BLaER1 (cell line): ENCODE measurements around the gene QPRT.
"Not testable (repeated sequence)": the region's sequence is repeated elsewhere in the genome, so short reads cannot be mapped to it uniquely, and the experiment has no call there.

Experiments
- H3K27ac ChIP-seq: shearing (Covaris generic); formaldehyde crosslinking; 2 replicates; pipeline ENCODE4 v1.8.1; 2022
- H3K27me3 ChIP-seq: shearing (Covaris generic); formaldehyde crosslinking; 2 replicates; pipeline ENCODE4 v1.8.1; 2022
- H3K36me3 ChIP-seq: shearing (Covaris generic); formaldehyde crosslinking; 2 replicates; pipeline ENCODE4 v1.8.1; 2022
- H3K4me1 ChIP-seq: shearing (Covaris generic); formaldehyde crosslinking; 2 replicates; pipeline ENCODE4 v1.8.1; 2022
- H3K4me2 ChIP-seq: shearing (Covaris generic); formaldehyde crosslinking; 2 replicates; pipeline ENCODE4 v1.8.1; 2022
- H3K4me3 ChIP-seq: shearing (Covaris generic); formaldehyde crosslinking; 2 replicates; pipeline ENCODE4 v1.8.1; 2022
- H3K9ac ChIP-seq: shearing (Covaris generic); formaldehyde crosslinking; 2 replicates; pipeline ENCODE4 v1.8.1; 2022
- H3K9me3 ChIP-seq: shearing (Covaris generic); formaldehyde crosslinking; 2 replicates; pipeline ENCODE4 v1.8.1; 2022
- H4K20me1 ChIP-seq: shearing (Covaris generic); formaldehyde crosslinking; 2 replicates; pipeline ENCODE4 v1.8.1; 2022
- Cebpa-rat ChIP-seq: shearing (Covaris generic); IDR thresholded peaks from 2 replicates; pipeline ENCODE4 v1.8.1; 2022

Gene QPRT

DNA sequence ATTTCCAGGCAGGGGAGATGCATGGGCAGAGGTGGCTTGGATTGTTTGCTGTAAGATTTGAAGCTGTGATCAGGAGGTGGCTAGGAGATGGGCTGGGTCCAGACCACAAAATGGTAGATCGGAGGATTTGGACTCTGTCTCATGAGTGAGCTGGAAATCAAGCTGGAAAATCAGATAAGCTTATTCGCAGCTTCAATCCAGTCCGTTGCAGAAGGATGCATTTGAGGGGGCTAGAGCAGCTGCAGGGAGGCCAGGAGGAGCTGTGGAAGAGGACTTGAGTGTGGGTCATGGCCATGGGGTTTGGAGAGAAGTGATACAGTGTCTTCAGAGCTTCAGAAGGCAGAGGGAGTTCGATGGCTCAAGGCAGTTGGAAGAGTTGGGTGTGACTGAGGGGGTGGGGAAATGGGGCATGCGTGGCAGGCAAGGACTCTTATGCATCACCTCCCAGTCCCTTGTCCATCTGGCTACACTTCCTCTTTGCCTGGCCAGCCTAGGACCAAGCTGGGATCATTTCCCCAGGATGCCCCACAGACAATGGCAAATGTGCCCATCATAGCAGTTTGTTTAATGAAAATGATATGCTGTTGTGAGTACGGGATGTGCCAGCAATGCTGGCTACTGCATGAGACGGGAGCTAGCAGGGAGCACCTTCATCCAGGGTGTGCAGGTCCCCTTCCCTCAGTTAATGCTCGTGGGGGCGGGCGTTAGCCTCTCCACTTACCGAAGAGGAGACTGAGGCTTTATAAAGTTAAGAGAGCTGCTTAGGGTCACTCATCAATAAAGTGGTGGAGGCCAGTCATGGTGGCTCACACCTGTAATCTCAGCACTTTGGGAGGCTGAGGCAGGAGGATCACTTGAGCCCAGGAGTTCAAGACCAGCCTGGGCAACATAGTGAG lies 20.6 kb downstream of the QPRT start:
- Histone ChIP-seq H4K20me1 (no peaks in the 10 kb centered on the region), H3K4me2 (peak overlapping the region; percentile 13; the same call in 1 of the 2 replicates), H3K27ac (0 out of 2 replicates have a peak overlapping the region, but pooled peaks have one; percentile 12), H3K9ac (no peak overlapping the region), H3K9me3 (peaks cover 41% of the 10 kb centered on the region), H3K36me3 (peaks cover 39% of the 10 kb centered on the region), H3K27me3 (no peaks in the 10 kb centered on the region), H3K4me1 (peaks cover 76% of the 10 kb centered on the region), H3K4me3 (no peak overlapping the region)
- no peak for TF ChIP-seq Cebpa-rat

GRCh38 chr16:29700253-29700987 lies 21.4 kb downstream of the QPRT start:
- Histone ChIP-seq H3K27me3 (no peaks in the 10 kb centered on the region), H3K27ac (no peak overlapping the region), H3K9me3 (peaks cover 41% of the 10 kb centered on the region), H3K4me2 (peak overlapping the region; percentile 90; the same call in 1 of the 2 replicates), H3K36me3 (peaks cover 39% of the 10 kb centered on the region), H4K20me1 (no peaks in the 10 kb centered on the region), H3K4me1 (peaks cover 76% of the 10 kb centered on the region), H3K9ac (no peak overlapping the region), H3K4me3 (no peak overlapping the region)
- TF ChIP-seq Cebpa-rat = no peak

GRCh38 chr16:29701214-29701555 lies 22.2 kb downstream of the QPRT start:
- H3K9ac ChIP-seq = no peak overlapping the region
- no peak for TF ChIP-seq Cebpa-rat
- peaks cover 37% of the 10 kb centered on the region for H3K36me3 ChIP-seq
- H3K27ac ChIP-seq = no peak overlapping the region
- H3K27me3 ChIP-seq = no peaks in the 10 kb centered on the region
- peaks cover 76% of the 10 kb centered on the region for H3K4me1 ChIP-seq
- no peaks in the 10 kb centered on the region for H4K20me1 ChIP-seq
- peak overlapping the region; percentile 90 for H3K4me2 ChIP-seq
- H3K4me3 ChIP-seq = no peak overlapping the region
- H3K9me3 ChIP-seq = peaks cover 41% of the 10 kb centered on the region

- TF ChIP-seq Cebpa-rat = no peak
- H4K20me1 ChIP-seq = no peaks in the 10 kb centered on the region
- H3K27me3 ChIP-seq = no peaks in the 10 kb centered on the region
- peak overlapping the region; percentile 70 for H3K9ac ChIP-seq
- peaks cover 35% of the 10 kb centered on the region for H3K9me3 ChIP-seq
- H3K36me3 ChIP-seq = peaks cover 26% of the 10 kb centered on the region
- peak overlapping the region; percentile 84 for H3K27ac ChIP-seq
- H3K4me2 ChIP-seq = peak overlapping the region; percentile 90
- H3K4me1 ChIP-seq = peaks cover 79% of the 10 kb centered on the region
- peak overlapping the region; percentile 49 for H3K4me3 ChIP-seq
These were observed 23.3 kb downstream of the QPRT start for GRCh38 chr16:29702269-29702668.

DNA sequence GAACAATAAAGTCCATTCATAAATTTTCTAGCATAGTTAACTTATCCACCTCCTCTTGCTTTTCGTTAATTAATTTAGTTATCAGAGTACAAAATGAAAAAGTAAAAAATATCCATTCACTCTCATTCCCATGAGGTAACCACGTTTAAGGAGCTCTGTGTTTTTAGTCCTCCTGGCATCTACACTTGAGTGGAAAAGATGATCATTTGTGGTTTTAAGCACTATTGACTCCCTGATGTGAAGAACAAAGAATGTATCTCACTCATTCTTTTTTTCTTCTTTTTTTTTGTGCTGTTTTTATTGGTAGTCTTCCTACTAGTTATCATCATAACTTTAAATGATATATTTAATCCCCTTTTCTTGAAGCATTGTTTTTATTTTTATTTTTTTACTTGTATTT lies 26.1 kb downstream of the QPRT start:
- no peak overlapping the region for H3K4me3 ChIP-seq
- no peaks in the 10 kb centered on the region for H3K36me3 ChIP-seq
- no peak overlapping the region for H3K9ac ChIP-seq
- H3K4me1 ChIP-seq = peaks cover 92% of the 10 kb centered on the region
- no peaks in the 10 kb centered on the region for H3K27me3 ChIP-seq
- H3K9me3 ChIP-seq = peaks cover 20% of the 10 kb centered on the region
- H3K4me2 ChIP-seq = peak overlapping the region; percentile 90
- no peak for TF ChIP-seq Cebpa-rat
- H4K20me1 ChIP-seq = no peaks in the 10 kb centered on the region
- peak overlapping the region; percentile 55; the same call in 1 of the 2 replicates for H3K27ac ChIP-seq

DNA sequence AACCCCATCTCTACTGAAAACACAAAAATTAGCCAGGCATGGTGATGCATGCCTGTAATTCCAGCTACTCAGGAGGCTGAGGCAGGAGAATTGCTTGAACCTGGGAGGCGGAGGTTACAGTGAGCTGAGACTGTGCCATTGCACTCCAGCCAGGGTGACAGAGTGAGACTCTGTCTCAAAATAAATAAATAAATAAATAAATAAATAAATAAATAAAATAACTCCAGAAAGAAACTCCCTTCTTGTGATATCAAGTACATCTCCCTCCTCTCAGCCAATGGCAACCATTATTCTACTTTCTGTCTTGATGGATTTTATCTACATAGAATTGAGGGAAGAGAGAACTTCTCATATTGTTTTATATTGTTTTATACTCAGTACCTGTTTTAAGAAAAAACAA lies 28.2 kb downstream of the QPRT start:
- H3K4me3 ChIP-seq, H3K9ac ChIP-seq, H3K27me3 ChIP-seq, H4K20me1 ChIP-seq, H3K36me3 ChIP-seq: not testable (repeated sequence)
- H3K4me2 ChIP-seq = peak overlapping the region; percentile 51
- peaks cover 97% of the 10 kb centered on the region for H3K4me1 ChIP-seq
- peak overlapping the region; percentile 13; the same call in 1 of the 2 replicates for H3K27ac ChIP-seq
- peaks cover 12% of the 10 kb centered on the region; the same call in 1 of the 2 replicates for H3K9me3 ChIP-seq

DNA sequence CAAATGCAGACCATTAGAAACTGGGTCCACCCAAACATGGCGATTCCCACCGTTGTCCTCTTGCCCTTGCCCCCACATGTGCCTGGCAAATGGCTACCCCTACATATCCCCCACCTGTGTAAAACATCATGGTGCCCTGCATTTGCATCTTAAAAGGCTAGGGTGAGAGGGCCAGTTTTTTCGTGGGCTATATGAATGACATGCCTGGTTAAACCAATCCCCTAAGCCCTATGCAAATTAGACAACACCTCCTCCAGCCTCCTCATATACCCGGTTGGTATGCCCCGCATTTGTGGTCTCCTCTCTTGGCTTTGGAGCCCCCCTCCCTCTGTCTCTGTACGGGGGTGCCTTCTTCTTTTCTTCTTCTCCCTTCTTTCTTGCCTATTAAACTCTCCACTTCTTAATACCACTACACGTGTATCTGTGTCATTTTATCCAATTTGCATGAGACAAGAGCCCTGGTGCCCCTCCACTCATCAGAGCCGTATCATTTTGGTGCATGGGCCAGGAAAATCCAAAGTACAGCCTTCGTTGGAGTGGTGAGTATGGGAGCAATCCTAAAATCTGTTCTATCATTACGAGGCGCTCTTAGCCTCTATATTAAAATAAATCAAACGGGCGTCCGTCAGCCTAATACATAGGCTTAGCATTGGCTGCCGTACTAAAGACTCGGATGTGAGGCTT lies 30.1 kb downstream of the QPRT start:
- H3K36me3 ChIP-seq = no peaks in the 10 kb centered on the region
- peaks cover 12% of the 10 kb centered on the region; the same call in 1 of the 2 replicates for H3K9me3 ChIP-seq
- H3K27me3 ChIP-seq = no peaks in the 10 kb centered on the region
- H3K27ac ChIP-seq = no peak overlapping the region
- TF ChIP-seq Cebpa-rat = no peak
- no peak overlapping the region for H3K4me3 ChIP-seq
- peaks cover 78% of the 10 kb centered on the region for H3K4me1 ChIP-seq
- no peak overlapping the region for H3K9ac ChIP-seq
- peak overlapping the region; percentile 34; the same call in 1 of the 2 replicates for H3K4me2 ChIP-seq
- no peaks in the 10 kb centered on the region for H4K20me1 ChIP-seq

DNA sequence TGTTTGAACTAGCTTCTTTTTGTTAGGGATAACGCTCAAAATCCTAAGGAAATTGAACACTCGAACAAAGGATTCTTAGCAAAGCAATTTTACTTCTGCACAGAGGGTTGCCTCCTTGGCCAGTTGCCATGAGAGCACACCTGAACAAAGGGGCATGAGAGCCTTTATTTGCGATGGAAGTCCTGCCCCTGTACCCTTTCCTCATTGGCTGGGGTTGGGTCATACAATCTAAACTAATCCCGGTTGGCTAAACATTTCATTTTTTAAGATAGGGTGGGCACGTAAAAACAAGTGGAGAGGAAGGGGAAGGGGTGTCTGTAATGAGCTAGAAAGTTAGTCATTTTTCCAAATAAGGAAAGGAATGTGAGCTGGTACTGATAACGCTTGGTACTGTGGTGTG lies 30.7 kb downstream of the QPRT start:
- not testable (repeated sequence) for H3K27me3 ChIP-seq, H3K4me3 ChIP-seq, H3K27ac ChIP-seq, H4K20me1 ChIP-seq, H3K9ac ChIP-seq, H3K36me3 ChIP-seq
- Histone ChIP-seq H3K4me2 (peak overlapping the region; percentile 53; the same call in 1 of the 2 replicates), H3K4me1 (peaks cover 72% of the 10 kb centered on the region), H3K9me3 (peaks cover 12% of the 10 kb centered on the region; the same call in 1 of the 2 replicates)
